ENCODE measurements around the gene TACC2.

Gene TACC2

GRCh38 chr10:122234416-122234815, 245.5 kb downstream of the TACC2 start:
- no peak for TF ChIP-seq POLR2A (IDR thresholded peaks at IDR 0.05; ENCODE audit: low read depth, low read length)
- DNase-seq (ENCODE audit: insufficient read length, low spot score) (no peak), FAIRE-seq (no peak)

DNA sequence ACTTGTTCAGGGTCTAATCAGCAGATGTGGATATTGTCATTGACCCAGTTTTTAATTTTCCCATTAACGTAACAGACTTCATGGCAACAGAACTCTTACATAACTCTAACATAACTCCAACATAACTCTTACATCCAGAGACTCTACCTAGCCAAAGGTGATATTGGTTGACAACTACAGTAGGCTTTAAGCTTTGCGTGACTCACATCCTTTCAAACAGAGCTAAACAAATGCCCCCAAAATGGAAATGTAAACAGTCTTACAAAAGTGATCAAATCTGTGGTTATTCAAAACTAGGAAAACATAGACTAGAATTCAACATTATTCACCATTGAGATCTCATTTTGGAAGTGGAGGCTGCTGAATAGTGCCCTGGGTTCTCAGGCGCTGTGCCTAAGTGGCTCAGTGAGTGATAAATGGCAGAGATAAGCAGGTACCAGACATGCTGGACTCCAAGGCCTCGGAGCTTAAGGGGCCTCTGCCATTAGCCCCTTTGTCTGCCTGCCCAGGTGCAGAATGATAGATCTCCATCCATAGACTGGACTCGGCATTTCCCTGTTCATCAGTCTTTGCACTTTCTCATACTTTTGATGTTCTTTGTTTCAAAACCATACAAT, 247.8 kb downstream of the TACC2 start:
- no peak for TF ChIP-seq POLR2A (IDR thresholded peaks at IDR 0.05; ENCODE audit: low read depth, low read length)
- no peak for FAIRE-seq
- no peak for DNase-seq (ENCODE audit: insufficient read length, low spot score)

DNA sequence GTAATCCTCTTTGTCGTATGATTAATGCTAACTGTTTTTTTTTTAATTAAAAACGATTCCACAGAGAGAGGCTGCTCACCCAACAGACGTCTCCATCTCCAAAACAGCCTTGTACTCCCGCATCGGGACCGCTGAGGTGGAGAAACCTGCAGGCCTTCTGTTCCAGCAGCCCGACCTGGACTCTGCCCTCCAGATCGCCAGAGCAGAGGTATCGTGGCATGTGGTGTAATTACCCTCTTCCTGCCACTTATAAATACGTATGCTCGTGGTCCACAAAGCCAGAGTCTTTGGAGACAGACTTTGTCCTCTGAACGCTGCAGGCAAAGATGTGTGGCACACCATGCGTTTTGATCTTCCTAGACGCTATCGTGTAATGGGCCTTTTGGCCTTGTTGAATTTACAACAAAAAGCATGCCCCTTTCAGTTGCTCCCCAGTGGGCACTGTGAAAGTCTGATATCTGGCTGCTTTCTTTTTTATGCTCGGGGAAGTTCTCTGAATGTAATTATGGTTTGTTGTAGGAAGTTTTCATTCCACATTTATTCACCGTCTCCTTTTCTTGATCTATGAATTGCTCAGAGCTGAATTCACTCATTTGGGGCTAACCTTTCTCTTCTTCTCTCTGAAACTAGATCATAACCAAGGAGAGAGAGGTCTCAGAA, 248.5 kb downstream of the TACC2 start:
- no peak for TF ChIP-seq POLR2A (IDR thresholded peaks at IDR 0.05; ENCODE audit: low read depth, low read length)
- DNase-seq (ENCODE audit: insufficient read length, low spot score) (no peak), FAIRE-seq (no peak)

GRCh38 chr10:122239578-122240257, 250.8 kb downstream of the TACC2 start:
- no peak for DNase-seq (ENCODE audit: insufficient read length, low spot score)
- FAIRE-seq = no peak
- no peak for TF ChIP-seq POLR2A (IDR thresholded peaks at IDR 0.05; ENCODE audit: low read depth, low read length)

- no peak for FAIRE-seq
- no peak for TF ChIP-seq POLR2A (IDR thresholded peaks at IDR 0.05; ENCODE audit: low read depth, low read length)
Measured at GRCh38 chr10:122240401-122240800, 251.4 kb downstream of the TACC2 start.

GRCh38 chr10:122241836-122242235, 252.9 kb downstream of the TACC2 start:
- no peak for TF ChIP-seq POLR2A (IDR thresholded peaks at IDR 0.05; ENCODE audit: low read depth, low read length)
- DNase-seq (ENCODE audit: insufficient read length, low spot score) = no peak
- FAIRE-seq = no peak

More at GRCh38 chr10:122240401-122240800, 251.4 kb downstream of the TACC2 start:
- no peak for DNase-seq (ENCODE audit: insufficient read length, low spot score)

DNA sequence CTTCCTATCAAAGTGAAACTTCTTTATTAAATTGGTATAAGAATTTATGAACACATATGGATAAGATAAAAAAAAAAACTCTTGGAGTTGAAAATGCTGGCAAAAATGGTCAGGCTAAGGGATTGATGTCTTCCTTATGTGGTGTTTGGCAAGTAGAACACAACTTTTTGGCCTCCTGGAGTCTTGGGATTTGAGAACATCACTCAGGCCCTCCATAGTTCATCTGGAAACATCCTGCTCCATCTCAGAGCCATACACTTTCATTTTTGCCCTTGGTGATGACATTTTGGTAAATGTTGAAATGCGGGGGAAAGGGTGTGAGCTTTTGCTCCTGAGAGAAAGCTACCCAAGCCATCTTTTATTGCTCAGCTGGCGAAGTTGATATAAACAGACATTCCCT, 254.6 kb downstream of the TACC2 start:
- FAIRE-seq = no peak
- no peak for DNase-seq (ENCODE audit: insufficient read length, low spot score)
- no peak for TF ChIP-seq POLR2A (IDR thresholded peaks at IDR 0.05; ENCODE audit: low read depth, low read length)

GRCh38 chr10:122244001-122244975, 255.3 kb downstream of the TACC2 start:
- FAIRE-seq (no peak), DNase-seq (ENCODE audit: insufficient read length, low spot score) (no peak)
- TF ChIP-seq POLR2A (IDR thresholded peaks at IDR 0.05; ENCODE audit: low read depth, low read length) = no peak

DNA sequence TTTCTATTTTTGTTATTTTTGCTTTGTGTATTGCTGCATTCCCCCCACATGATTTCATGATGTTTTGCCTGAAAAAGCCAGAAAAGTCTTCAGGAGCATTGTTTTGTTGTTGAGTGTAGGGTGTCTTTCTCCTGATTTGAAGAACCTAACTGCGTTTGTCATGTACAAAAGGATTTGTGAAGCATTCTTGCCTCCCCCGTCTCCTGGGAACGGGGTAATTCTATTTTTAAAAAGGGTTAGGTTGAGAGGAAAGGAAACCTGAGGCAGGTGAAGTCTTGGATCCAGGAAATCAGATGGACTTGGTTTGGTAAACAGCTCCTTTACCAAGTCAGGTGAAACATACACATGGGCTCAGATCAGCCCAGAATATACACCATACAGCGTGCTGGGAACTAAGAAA, 256.2 kb downstream of the TACC2 start:
- FAIRE-seq = no peak
- no peak for DNase-seq (ENCODE audit: insufficient read length, low spot score)
- no peak for TF ChIP-seq POLR2A (IDR thresholded peaks at IDR 0.05; ENCODE audit: low read depth, low read length)

DNA sequence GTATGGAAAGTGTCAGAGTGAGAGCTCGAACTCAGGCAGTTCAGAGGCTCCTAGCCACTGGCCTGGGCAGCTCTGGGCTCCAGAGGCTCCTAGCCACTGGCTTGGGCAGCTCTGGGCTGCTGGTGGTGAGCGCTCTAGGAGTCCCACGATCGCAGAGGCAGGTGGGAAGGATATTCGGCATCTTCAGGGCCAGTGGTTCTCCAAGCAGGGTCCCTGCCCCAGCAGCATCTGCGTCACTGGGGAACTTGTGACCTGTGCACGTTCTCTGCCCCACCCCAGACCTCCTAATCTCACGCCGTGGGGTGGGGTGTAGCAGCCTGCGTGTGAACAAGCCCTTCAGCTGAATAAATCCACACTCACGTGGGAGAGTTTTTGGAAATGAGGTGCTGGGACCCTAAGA, 256.9 kb downstream of the TACC2 start:
- no peak for DNase-seq (ENCODE audit: insufficient read length, low spot score)
- no peak for TF ChIP-seq POLR2A (IDR thresholded peaks at IDR 0.05; ENCODE audit: low read depth, low read length)
- no peak for FAIRE-seq

- no peak for TF ChIP-seq POLR2A (IDR thresholded peaks at IDR 0.05; ENCODE audit: low read depth, low read length)
- FAIRE-seq (no peak), DNase-seq (ENCODE audit: insufficient read length, low spot score) (no peak)
Measured at GRCh38 chr10:122246830-122247520, 258.0 kb downstream of the TACC2 start.

DNA sequence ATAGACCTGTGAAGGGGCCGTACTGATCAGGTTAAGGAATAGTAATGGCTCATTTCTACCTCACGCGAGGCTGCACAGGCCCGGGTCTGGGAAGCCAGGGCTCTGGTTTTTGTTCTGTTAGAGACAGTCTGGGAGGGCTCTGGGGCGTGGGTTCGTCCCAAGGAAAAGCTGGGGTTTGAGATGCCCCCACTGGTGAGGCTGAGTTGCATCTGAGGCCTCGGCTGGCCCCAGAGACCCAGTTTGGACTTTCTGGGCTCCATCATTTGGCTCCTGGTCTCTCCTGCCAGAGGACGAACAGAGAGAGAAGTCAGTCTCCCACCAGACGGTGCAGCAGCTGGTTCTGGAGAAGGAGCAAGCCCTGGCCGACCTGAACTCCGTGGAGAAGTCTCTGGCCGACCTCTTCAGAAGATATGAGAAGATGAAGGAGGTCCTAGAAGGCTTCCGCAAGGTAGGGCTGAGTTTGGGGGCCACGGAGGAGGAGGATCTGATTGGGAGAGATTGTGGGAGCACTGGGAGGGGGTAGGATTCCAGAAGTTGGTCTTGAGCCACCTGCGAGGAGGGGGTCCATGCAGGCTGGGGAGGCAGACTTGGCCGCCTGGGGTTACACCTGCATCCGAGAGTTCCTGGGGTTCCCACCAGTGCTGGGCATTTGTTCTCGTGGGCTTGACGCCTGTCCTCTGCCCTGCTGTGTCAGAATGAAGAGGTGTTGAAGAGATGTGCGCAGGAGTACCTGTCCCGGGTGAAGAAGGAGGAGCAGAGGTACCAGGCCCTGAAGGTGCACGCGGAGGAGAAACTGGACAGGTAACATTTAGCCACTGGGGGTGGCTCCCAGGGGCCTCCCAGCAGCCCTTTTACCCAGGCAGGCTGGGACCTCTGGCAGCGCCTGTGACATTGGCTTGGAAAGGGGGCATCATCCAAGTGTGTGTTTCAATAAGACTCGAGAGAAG, 259.7 kb downstream of the TACC2 start:
- FAIRE-seq (no peak), DNase-seq (ENCODE audit: insufficient read length, low spot score) (no peak)
- no peak for TF ChIP-seq POLR2A (IDR thresholded peaks at IDR 0.05; ENCODE audit: low read depth, low read length)

Data from H54 (cell line).